ENCODE data around the gene ZFYVE9.

Gene ZFYVE9

DNA sequence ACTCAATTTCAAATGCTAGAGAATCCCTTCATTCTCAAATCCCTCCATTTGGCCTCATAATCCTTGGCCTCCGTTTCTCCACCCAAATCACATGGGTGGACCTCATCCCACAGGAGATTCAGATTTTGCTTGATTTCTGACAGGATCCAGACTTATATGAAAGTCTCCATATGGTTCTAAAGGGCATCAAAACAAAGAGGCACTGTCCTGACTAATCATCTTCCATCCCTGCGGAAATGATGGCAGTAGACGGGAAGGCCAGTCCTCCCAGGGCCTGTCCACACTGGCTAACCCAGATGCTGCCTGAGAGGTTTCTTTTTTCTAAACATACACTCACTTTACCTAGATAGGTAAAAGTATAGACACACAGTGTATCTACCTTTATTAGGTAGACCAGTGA, 243.5 kb downstream of the ZFYVE9 start:
- DNase-seq (ENCODE audit: low read depth), result no peak
- TF ChIP-seq, protein P1, sequence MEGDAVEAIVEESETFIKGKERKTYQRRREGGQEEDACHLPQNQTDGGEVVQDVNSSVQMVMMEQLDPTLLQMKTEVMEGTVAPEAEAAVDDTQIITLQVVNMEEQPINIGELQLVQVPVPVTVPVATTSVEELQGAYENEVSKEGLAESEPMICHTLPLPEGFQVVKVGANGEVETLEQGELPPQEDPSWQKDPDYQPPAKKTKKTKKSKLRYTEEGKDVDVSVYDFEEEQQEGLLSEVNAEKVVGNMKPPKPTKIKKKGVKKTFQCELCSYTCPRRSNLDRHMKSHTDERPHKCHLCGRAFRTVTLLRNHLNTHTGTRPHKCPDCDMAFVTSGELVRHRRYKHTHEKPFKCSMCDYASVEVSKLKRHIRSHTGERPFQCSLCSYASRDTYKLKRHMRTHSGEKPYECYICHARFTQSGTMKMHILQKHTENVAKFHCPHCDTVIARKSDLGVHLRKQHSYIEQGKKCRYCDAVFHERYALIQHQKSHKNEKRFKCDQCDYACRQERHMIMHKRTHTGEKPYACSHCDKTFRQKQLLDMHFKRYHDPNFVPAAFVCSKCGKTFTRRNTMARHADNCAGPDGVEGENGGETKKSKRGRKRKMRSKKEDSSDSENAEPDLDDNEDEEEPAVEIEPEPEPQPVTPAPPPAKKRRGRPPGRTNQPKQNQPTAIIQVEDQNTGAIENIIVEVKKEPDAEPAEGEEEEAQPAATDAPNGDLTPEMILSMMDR (conservative IDR thresholded peaks at IDR 0.05; ENCODE audit: low read length), result no peak
- no peak overlapping the region for H3K4me3 ChIP-seq (ENCODE audit: low read length)

DNA sequence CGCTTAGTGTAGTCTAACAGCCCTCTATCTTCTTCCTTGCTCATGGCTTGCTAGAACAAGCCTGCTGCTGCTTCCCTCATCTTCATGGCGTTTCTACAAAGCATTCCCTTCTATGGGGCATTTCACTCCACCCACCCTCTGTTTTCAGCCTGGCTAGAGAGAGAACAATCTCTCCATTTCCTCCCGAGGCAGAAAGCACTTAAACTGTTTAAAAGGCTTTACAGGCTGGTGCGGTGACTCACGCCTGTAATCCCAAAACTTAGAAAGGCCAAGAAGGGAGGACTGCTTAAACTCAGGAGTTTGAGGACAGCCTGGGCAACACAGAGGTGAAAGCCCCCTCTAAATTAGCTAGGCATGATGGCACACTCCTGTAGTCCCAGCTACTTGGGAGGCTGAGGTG, 244.6 kb downstream of the ZFYVE9 start:
- no peak for DNase-seq (ENCODE audit: low read depth)
- no peak overlapping the region for H3K4me3 ChIP-seq (ENCODE audit: low read length)
- TF ChIP-seq, protein P1 (conservative IDR thresholded peaks at IDR 0.05; ENCODE audit: low read length), result no peak

DNA sequence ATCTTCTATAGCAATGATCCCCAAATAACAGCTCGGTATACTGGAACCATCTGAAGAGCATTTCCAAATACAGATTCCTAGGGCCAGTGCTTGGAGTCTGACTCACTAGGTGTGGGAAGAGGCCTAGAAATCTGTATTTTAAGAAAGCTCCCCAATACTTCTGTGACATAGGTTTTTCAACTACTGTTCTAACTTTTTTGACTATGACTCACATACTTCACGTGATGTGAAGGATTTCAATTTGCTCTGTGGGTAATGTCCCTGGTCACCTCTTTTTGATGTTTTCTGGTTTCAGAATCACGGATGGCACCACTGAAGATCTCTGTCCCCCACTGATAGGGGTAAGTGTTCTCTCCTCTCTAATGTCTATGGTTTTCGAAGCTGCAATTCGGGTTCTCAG, 251.3 kb downstream of the ZFYVE9 start:
- no peak for DNase-seq (ENCODE audit: low read depth)
- H3K4me3 ChIP-seq (ENCODE audit: low read length), result no peak overlapping the region
- TF ChIP-seq, protein P1 (conservative IDR thresholded peaks at IDR 0.05; ENCODE audit: low read length), result no peak

All from AG10803 (cell line).